Muscle of leg (tissue), 11 donors: ENCODE data around the gene LMF2. TPM values are rescaled to one million over a fixed set of nuclear protein-coding genes. Genes with fewer than 3 reads are reported as not detected.

Experiments
- DNase-seq: peaks from one replicate; pipeline ENCODE4 v3.0.0; 2013
- H3K27ac ChIP-seq: one replicate; pipeline ENCODE4 v1.5.1; 2013; ENCODE audit warnings: mild to moderate bottlenecking, low read length, control low read depth
- H3K27me3 ChIP-seq: one replicate; pipeline ENCODE4 v1.6.1; 2013; ENCODE audit warnings: low read length; ENCODE audit not compliant: control insufficient read depth, insufficient read depth
- H3K36me3 ChIP-seq: one replicate; pipeline ENCODE4 v1.6.1; 2013; ENCODE audit warnings: low read length; ENCODE audit not compliant: control insufficient read depth, insufficient read depth
- H3K4me1 ChIP-seq: one replicate; pipeline ENCODE4 v1.6.1; 2013; ENCODE audit warnings: low read length; ENCODE audit not compliant: control insufficient read depth, insufficient read depth
- H3K4me3 ChIP-seq: one replicate; pipeline ENCODE4 v1.5.1; 2013; ENCODE audit warnings: low read length, control low read depth
- H3K9me3 ChIP-seq: replicated peaks from 2 replicates; pipeline ENCODE4 v1.6.1; 2013; ENCODE audit warnings: low read depth, low read length; ENCODE audit not compliant: control insufficient read depth
- WGBS: methylation state at CpG from one replicate; pipeline ENCODE4 v1.1.5; 2013; ENCODE audit warnings: missing lambda C conversion rate; ENCODE audit not compliant: insufficient coverage; 5-methylcytosine and 5-hydroxymethylcytosine counted together
- polyA plus RNA-seq, 8 donors: library from polyadenylated mRNA; unstranded; fragments of 120-200 nt; gene quantifications; one replicate each; pipeline versions ENCODE4 v1.2.1 to v1.2.3, GENCODE V29; 2013; ENCODE audit warnings: inconsistent platforms in 1 of 8, low replicate concordance in 1 of 8; ENCODE audit not compliant: insufficient read length in 8 of 8, insufficient read depth in 1 of 8
- total RNA-seq: library from RNA; stranded (reverse); fragments of 120-200 nt; gene quantifications from one replicate; pipeline ENCODE4 v1.2.4, GENCODE V29; 2013

LMF2 gene
- total and polyA plus RNA-seq, 9 donors = 27.0 to 54.1 (median 44.4) TPM

DNA sequence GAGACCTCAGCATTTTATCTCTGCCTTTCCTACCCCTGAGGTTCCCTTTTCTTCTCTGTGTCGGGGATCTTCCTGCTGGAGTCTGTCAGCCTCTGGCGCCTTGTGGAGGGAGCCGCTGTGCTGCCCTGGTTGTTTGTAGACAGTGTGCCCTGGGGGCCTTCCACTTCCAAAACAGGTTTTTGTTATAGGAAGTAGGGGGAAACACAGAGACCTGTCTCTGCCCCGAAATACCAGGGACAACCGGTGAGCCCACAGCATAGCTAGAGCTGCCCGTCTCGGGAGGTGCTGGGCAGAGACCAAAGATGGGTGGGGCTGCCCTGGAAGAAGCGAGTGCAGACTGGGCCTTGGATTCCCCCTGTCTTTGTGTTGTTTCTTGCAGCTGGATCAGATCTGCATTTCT is 8.6 kb upstream of the LMF2 start:
- Histone ChIP-seq H3K36me3 (peaks cover 55% of the 10 kb centered on the region), H3K9me3 (no peaks in the 10 kb centered on the region), H3K27me3 (no peaks in the 10 kb centered on the region), H3K4me3 (no peak overlapping the region), H3K4me1 (no peaks in the 10 kb centered on the region), H3K27ac (no peak overlapping the region)
- WGBS = 82% methylated on average over 7 of the region's 8 CpGs
- no peak for DNase-seq

- Histone ChIP-seq H3K9me3 (no peaks in the 10 kb centered on the region), H3K27me3 (no peaks in the 10 kb centered on the region), H3K36me3 (peaks cover 38% of the 10 kb centered on the region), H3K4me1 (peaks cover 10% of the 10 kb centered on the region), H3K27ac (no peak overlapping the region), H3K4me3 (no peak overlapping the region)
- no peak for DNase-seq
- WGBS = 92% methylated on average over 14 of the region's 15 CpGs
These were observed 5.7 kb upstream of the LMF2 start for GRCh38 chr22:50513175-50513574.

DNA sequence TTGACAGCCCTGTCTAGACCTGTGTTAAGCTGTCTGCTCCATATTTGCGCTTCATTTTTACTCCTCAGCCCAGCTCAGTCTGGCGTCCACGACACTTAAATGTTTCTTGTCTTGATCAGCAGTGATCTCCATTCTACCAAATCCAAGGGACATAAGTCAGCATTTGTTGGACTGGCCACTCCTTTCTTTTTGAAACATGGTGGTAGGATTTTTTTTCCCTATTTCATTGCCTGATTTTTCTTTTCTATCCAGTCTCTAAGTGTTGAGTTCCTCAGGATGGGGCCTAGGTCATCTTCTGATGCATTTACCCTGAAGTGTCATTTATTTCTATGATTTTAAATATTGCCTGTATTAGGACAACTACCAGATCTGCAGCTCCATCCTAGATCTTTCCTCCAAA is 1.4 kb upstream of the LMF2 start:
- Histone ChIP-seq H3K4me1 (peaks cover 25% of the 10 kb centered on the region), H3K27ac (peak overlapping the region; percentile 96), H3K9me3 (no peaks in the 10 kb centered on the region), H3K4me3 (peak overlapping the region; percentile 79), H3K36me3 (peaks cover 32% of the 10 kb centered on the region), H3K27me3 (no peaks in the 10 kb centered on the region)
- WGBS = 0% methylated on average over 1 of the region's 3 CpGs
- no peak for DNase-seq

- peak; percentile 99 for DNase-seq
- 1% methylated on average over 47 of the region's 76 CpGs for WGBS
These were observed 736 bp upstream of the LMF2 start, which contains the start of gene NCAPH2 for GRCh38 chr22:50507991-50508884. Gene NCAPH2, plus strand, starts transcription at chr22:50508224. Its CDS starts 114 bp downstream, at chr22:50508338.

DNA sequence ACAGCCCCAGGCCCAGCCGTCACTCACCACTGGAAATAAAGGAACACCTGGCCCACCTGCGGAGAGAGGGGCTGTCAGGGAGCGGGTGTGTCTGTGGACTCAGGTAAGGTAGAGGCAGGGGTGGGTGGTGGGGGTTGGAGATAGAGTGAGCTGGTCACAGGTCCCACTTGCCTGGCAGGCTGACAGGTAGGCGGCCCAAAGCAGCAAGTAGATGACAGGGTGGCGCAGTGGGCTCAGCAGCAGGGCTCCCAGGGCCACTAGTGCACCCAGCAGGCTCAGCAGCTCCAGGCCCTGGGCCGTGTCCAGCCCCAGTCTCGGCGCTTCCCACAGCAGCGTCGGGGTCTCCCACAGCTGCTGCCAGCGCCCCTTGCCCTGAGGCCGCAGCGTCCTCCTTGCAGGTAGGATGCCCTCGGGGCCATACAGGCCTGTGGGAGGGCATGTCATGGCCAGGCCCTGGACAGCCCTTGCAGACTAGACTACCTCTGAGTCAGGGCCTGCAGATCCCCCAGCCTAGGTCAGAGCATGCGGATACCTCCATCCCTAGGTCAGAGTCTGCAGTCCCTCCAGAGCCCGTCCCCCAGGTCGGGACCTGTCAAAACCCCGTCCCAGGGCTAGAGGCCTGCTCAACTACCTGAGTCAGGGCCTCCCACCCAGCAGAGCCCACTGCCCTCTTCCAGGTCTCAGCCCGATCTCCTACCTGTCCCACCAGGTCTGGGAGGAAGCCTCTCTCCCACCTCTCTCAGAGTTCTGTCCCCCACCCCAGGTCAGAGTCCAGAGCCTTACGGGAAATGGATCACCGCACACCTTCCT is 686 bp downstream of the LMF2 start:
- H3K27ac ChIP-seq = peak overlapping the region; percentile 78
- DNase-seq = peak; percentile 42
- H3K4me3 ChIP-seq = peak overlapping the region; percentile 83
- H3K27me3 ChIP-seq = no peaks in the 10 kb centered on the region
- H3K36me3 ChIP-seq = peaks cover 30% of the 10 kb centered on the region
- WGBS = 14% methylated on average over 20 of the region's 21 CpGs
- peaks cover 25% of the 10 kb centered on the region for H3K4me1 ChIP-seq
- no peaks in the 10 kb centered on the region for H3K9me3 ChIP-seq

More at GRCh38 chr22:50507991-50508884, 736 bp upstream of the LMF2 start, which contains the start of gene NCAPH2:
- Histone ChIP-seq H3K27me3 (no peaks in the 10 kb centered on the region), H3K4me3 (peak within 1 kb of the TSS; percentile 83), H3K36me3 (peaks cover 32% of the 10 kb centered on the region), H3K4me1 (peaks cover 25% of the 10 kb centered on the region), H3K27ac (peak within 1 kb of the TSS; percentile 96), H3K9me3 (no peaks in the 10 kb centered on the region)

- WGBS = 83% methylated on average over 30 of the region's 41 CpGs
- no peaks in the 10 kb centered on the region for H3K27me3 ChIP-seq
- no peak for DNase-seq
- H3K9me3 ChIP-seq = no peaks in the 10 kb centered on the region
- peak overlapping the region; percentile 83 for H3K4me3 ChIP-seq
- H3K4me1 ChIP-seq = peaks cover 25% of the 10 kb centered on the region
- H3K36me3 ChIP-seq = peaks cover 30% of the 10 kb centered on the region
- no peak overlapping the region for H3K27ac ChIP-seq
These were observed 1.5 kb downstream of the LMF2 start for GRCh38 chr22:50505776-50506610.

DNA sequence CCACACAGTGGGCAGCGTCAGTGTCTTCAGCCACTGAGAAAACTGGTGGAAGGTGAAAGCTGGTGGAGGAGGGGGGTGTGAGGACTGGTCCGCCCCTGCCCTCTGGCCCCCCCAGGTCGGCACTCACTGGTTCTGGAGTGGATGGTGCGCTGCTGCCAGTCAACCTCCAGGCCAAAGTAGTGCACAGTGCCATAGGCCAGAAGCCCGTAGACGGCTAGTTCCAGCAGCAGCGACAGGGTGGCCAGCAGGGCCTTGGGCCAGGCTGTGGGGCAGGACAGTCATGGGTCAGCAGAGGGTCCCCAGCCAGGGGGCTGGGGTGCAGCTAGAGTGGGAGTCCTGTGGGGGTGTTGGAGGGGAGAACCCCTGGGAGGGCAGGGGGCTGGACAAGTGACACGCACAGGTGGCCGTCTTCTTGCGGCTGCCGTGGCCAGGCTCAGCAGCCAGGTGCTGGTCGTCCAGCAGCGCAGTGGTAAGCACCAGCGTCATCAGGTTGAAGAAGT is 2.2 kb downstream of the LMF2 start:
- Histone ChIP-seq H3K27ac (no peak overlapping the region), H3K36me3 (peaks cover 30% of the 10 kb centered on the region), H3K4me3 (no peak overlapping the region), H3K4me1 (peaks cover 25% of the 10 kb centered on the region), H3K9me3 (no peaks in the 10 kb centered on the region), H3K27me3 (no peaks in the 10 kb centered on the region)
- 88% methylated on average over 13 of the region's 14 CpGs for WGBS
- no peak for DNase-seq

DNA sequence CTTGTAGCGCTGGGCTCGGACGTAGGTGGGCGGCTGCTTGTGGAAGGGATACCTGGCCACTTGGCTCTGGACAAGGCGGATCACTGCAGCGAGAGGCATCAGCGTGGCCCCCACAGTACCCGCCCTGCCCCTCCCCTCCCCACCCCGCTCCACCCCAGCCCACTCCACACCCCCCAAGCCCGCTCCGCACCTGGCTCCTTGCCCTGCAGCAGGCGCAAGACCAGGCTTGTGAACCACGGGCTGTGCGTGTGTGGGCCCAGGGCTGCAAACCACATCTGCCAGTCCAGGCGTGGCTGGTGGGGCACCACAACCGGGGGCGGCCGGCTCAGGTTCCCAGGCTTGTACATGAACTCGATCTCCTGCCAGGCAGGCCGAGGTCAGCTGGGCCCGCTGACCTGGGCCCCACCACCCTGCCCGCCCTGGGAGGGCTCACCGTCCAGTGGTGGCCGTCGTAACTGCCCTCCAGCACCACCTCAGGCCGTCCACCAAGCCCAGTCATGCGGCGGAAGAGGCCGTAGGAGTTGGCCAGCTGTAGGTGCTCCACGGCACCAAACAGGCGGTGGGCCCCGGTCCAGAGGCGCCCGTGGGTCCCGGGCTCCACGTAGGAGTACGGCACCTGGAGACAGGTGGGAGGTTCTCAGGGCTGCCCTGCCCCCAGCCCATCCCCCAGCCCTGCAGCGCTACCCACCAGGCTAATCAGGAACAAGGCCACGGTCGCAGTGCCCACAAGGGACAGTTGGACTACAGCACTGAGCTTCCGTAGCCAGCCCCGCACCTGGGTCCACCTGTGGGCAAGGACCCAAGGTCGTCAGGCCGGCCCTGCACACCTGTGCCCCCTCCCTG is 2.9 kb downstream of the LMF2 start:
- no peak overlapping the region for H3K27ac ChIP-seq
- peaks cover 25% of the 10 kb centered on the region for H3K4me1 ChIP-seq
- no peaks in the 10 kb centered on the region for H3K9me3 ChIP-seq
- peaks cover 30% of the 10 kb centered on the region for H3K36me3 ChIP-seq
- DNase-seq = no peak
- H3K4me3 ChIP-seq = no peak overlapping the region
- no peaks in the 10 kb centered on the region for H3K27me3 ChIP-seq
- 91% methylated on average over 39 of the region's 44 CpGs for WGBS
